GM18498 (cell line): Measurements from ENCODE around the gene LPIN1.
A peak's percentile ranks its signal among the peaks of the same experiment; 100 is the strongest.

Experiments used
- ATAC-seq: cut with Tn5 transposase; IDR thresholded peaks from one replicate; pipeline ENCODE4 v1.9.1; 2021; ENCODE audit warnings: mild to moderate bottlenecking, moderate library complexity; ENCODE audit not compliant: unreplicated experiment

The LPIN1 gene, protein sequence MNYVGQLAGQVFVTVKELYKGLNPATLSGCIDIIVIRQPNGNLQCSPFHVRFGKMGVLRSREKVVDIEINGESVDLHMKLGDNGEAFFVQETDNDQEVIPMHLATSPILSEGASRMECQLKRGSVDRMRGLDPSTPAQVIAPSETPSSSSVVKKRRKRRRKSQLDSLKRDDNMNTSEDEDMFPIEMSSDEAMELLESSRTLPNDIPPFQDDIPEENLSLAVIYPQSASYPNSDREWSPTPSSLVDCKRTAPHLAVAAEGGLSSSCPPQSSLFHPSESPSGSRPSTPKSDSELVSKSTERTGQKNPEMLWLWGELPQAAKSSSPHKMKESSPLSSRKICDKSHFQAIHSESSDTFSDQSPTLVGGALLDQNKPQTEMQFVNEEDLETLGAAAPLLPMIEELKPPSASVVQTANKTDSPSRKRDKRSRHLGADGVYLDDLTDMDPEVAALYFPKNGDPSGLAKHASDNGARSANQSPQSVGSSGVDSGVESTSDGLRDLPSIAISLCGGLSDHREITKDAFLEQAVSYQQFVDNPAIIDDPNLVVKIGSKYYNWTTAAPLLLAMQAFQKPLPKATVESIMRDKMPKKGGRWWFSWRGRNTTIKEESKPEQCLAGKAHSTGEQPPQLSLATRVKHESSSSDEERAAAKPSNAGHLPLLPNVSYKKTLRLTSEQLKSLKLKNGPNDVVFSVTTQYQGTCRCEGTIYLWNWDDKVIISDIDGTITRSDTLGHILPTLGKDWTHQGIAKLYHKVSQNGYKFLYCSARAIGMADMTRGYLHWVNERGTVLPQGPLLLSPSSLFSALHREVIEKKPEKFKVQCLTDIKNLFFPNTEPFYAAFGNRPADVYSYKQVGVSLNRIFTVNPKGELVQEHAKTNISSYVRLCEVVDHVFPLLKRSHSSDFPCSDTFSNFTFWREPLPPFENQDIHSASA

DNA sequence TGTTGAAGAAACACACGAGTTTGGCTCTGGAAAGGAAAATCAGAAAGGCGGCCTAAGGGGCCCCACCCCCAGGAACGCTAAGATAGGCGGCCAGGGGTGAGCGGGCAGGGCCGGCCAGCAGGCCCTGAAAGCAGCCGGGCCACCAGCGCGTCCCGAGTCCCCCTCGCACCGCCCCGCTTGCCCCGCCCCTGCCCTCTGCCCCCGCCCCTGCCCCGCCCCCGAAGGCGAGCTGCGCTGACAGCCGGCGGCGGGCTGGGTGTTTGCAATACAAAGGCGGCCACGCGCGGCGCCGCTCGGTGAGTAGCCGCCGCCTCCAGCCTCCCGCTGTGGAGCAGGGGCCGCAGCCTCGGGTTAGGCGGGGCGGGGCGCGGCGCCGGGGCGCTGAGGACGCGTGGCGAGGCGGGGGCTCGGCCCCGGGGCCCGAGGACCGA, at the start of gene LPIN1:
TSS of gene LPIN1 (plus strand) at position 257 of the 431 bp plus-strand sequence. CDS start 18,910 bp downstream, outside the sequence.
- ATAC-seq = peak; percentile 61

DNA sequence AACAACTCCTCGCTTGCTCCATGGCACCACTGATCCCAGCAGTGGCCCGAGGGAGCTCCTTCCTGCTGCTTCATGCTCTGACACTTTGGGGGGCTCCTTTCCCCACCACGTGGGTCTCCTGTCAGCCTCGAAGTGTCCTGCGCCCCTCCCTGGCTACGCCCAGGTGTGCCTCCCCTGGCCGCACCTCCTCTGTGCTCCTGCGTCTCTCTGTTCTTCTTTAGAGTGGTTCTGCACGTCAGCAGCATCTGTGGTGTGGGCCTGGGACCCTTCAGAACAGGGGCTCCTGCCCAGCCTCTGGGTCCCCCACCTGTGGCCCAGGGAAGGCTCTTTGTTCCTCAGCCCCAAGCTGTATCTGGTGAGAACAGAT, 49.7 kb upstream of the LPIN1 start:
- ATAC-seq = no peak

DNA sequence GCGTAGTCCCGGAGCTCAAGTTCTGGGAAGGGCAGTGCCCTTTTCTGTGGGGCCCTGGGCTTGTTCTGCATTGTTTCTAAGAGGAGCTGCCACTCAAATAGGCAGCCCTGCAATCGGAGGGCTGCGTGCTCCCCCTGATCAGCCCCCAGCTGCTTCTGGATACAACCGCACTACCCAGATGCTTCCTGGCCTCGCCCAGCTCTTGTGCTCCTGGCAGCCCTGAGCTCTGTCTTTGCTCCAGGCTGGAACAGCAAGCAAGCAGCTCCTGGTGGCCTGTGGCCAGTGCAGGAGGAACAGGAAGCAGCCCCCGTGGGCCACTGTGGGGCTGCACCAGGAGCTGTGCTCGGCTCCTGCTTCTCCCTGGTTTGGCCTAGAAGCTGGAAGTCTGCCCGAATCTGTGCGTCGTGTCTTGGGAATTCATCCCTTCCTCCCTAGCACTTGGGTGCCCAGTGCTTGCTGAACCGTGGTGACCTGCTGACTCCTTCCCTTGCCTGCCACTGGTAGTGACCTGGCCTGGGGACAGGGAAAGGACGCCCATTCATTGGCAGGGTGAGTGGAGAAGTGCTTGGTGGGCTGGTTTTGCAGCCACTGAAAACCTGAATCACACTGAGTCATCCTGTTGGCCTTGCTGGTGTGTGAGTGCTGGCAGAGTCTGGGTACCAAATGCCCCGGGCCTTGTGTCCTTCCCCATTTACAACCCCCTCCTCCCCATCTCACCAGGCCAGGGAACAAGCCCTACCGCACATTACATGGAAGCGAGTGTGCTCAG, 49.1 kb upstream of the LPIN1 start:
- ATAC-seq = no peak

- no peak for ATAC-seq
Observed at GRCh38 chr2:11698009-11698922, 48.2 kb upstream of the LPIN1 start.

DNA sequence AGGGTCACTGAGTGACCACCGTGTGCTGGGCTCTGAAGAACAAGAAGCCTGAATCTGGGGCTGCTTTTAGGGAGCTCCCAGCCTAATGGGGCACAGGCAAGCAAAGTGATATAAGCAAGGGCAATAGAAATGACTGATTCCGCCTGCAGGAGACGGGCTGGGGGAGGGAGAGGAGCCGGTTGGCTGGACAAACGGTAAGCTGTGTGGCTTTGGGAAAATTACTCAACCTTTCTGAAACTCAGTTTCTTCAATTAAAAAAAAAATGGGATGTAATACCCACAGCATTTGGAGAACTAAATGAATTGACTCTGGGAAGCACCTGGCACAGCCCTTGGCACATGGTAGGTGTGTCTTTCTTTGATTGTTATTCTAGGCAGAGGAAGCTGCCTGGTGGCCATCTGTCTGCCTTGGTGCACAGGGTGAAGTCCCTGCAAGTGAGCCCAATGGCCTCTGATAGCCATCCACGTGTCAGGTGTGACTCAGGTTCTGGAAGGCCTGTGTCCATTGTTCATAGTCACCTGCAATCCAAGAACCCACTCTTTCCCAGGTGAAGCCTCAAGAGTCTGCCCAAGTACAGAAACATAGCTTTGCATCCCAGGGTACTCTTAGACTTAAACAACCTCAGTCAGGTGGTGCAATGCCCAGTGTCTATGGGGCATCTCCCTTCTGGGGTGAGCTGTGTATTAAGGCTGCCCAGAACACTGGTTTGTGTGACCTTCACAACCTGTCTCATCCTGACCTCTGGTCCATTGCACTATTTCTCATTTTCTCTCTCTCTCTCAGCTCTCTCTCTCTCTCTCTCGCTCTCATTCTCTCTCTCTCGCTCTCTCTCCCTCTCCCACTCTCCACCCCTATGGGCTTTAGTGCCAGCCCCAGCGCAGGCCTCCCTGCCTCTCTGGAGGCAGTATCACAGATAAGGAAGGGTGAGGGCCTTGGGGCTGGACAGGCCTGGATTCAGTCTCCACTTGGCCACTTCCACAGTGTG, 46.5 kb upstream of the LPIN1 start:
- no peak for ATAC-seq

GRCh38 chr2:11701206-11701605, 45.2 kb upstream of the LPIN1 start:
- no peak for ATAC-seq

- no peak for ATAC-seq
Observed at GRCh38 chr2:11701751-11702301, 44.6 kb upstream of the LPIN1 start.

DNA sequence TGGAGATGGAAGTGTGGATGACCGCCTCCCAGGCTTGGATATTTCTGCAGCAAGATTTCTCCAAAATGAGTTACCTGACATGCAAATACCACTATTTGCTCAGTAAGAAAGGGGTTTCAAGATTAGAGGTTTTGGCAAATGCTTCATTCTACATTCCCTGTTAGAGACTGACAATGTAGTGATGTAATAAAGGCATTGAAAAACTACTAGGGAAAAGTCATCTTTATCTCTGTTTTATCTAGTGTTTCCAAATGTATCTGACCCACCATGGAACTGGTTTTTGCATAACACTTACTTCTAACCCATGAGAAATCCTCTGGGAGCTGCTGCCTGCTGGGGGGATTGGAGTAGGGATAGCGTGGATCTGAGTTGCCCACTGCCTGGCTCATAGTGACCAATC, 43.5 kb upstream of the LPIN1 start:
- ATAC-seq = no peak

GRCh38 chr2:11703700-11704099, 42.7 kb upstream of the LPIN1 start:
- no peak for ATAC-seq

- ATAC-seq = no peak
Observed at GRCh38 chr2:11705063-11705462, 41.4 kb upstream of the LPIN1 start.

- ATAC-seq = no peak
Observed at GRCh38 chr2:11705711-11706110, 40.7 kb upstream of the LPIN1 start.

DNA sequence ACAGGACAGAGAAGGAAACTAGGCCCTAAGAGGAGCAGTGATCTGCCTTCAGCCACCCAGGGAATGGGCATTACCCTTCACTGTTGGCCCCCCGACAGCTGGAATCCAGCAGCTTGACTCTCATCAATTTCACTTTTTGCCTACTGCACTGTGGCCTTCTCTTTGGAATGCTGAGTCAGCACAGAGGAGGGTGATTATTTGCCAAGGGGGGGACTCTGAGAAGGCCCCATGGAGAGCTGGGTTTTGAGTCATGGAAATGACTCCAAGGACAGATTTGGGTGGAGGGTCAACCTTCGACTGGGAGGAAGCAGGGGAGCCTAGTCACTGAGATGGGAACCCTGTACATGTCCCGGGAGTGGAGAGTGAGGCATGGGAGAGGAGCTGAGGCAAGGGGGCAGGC, 38.3 kb upstream of the LPIN1 start:
- ATAC-seq = no peak

- ATAC-seq = no peak
Observed at GRCh38 chr2:11709293-11709692, 37.1 kb upstream of the LPIN1 start.

DNA sequence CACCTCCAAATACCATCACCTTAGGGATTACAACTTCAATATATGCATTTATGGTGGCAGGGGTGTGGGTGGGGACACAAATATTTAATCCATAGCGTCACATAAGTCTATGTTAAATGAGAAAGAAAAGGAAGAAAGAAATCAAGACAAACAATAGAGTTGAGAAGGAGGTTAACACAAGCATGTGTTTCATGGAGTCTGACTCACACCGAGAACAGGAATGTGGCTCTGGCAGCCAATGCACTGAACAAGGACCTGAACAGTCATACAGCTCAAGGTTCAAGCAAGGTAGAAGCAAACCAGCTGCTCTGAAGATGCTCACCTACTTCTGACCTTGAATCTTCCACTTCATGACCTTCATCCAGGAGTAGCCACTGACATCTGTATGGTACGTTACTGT, 36.2 kb upstream of the LPIN1 start:
- no peak for ATAC-seq

GRCh38 chr2:11710632-11711353, 35.6 kb upstream of the LPIN1 start:
- no peak for ATAC-seq

- no peak for ATAC-seq
Observed at GRCh38 chr2:11711354-11711716, 35.1 kb upstream of the LPIN1 start.

GRCh38 chr2:11711751-11712150, 34.7 kb upstream of the LPIN1 start:
- ATAC-seq = no peak

DNA sequence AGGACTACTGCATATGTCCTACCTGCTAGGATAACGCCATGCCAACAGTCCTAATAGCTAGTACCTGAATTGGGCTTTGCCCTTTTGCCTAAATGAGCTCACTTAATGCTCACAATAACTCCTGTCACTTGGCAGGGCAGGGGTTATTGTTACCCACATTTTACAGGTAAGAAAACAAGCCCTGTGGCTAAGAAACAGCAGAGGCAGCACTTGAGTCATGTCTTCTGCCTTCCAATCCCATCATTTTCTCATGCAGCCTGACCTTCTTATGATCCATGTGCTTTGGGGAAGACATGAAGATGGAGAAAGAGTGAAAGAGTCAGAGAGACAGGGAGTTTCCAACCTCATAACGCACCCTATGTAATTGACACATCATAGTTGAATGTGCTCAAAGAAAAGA, 33.6 kb upstream of the LPIN1 start:
- ATAC-seq = no peak
